WTC11 (cell line): Measurements from ENCODE around the gene RFTN1. TPM values are rescaled to one million over a fixed set of nuclear protein-coding genes. Genes with fewer than 3 reads are reported as not detected.
A peak's percentile ranks its signal among the peaks of the same experiment; 100 is the strongest.

Experiments used
- ATAC-seq: fragments of 200-7000 bp; cut with Tn5 transposase; 2 replicates; pipeline ENCODE4 v1.10.0; 2021; ENCODE audit warnings: mild to moderate bottlenecking, moderate library complexity
- CTCF ChIA-PET: fragments of 300-600 bp; sonication (Branson Sonifier 250); formaldehyde crosslinking; loops from one replicate; lab custom pipeline; 2021; ENCODE audit warnings: antibody characterized with exemption; lab: Charles Lee
- POLR2A ChIA-PET: fragments of 350-600 bp; sonication (Branson Sonifier 250); formaldehyde crosslinking; loops from one replicate; lab custom pipeline; 2021; ENCODE audit warnings: antibody characterized with exemption; lab: Charles Lee
- DNase-seq: peaks from one replicate; pipeline ENCODE4 v3.0.0; 2021; ENCODE audit warnings: low spot score
- H3K27ac Mint-ChIP-seq: 2 replicates; pipeline ENCODE4 v1.8.0; 2021; ENCODE audit warnings: mixed read lengths
- H3K27me3 Mint-ChIP-seq: 2 replicates; pipeline ENCODE4 v1.8.0; 2021; ENCODE audit warnings: low read depth, mild to moderate bottlenecking, moderate library complexity, mixed read lengths
- H3K36me3 Mint-ChIP-seq: 2 replicates; pipeline ENCODE4 v1.8.0; 2021; ENCODE audit warnings: mixed read lengths
- H3K4me1 Mint-ChIP-seq: 2 replicates; pipeline ENCODE4 v1.8.0; 2022; ENCODE audit warnings: mixed read lengths
- H3K4me3 Mint-ChIP-seq: 2 replicates; pipeline ENCODE4 v1.8.0; 2021; ENCODE audit warnings: mild to moderate bottlenecking, moderate library complexity, mixed read lengths
- H3K9me3 Mint-ChIP-seq: 2 replicates; pipeline ENCODE4 v1.8.0; 2021; ENCODE audit warnings: mixed read lengths
- FOXJ3 ChIP-seq: sonication (generic); formaldehyde crosslinking; IDR thresholded peaks from 2 replicates; pipeline ENCODE4 v1.9.0; 2021; ENCODE audit warnings: missing genetic modification reagents, mild to moderate bottlenecking, borderline replicate concordance
- GTF2I ChIP-seq: fragments of 250-450 bp; sonication (Bioruptor Pico); conservative IDR thresholded peaks from 2 replicates; pipeline ENCODE4 v1.4.0; 2021; ENCODE audit warnings: mild to moderate bottlenecking
- HMGA2 ChIP-seq: fragments of 250-450 bp; sonication (Bioruptor Pico); IDR thresholded peaks from 2 replicates; pipeline ENCODE4 v1.4.0; 2021; ENCODE audit warnings: mild to moderate bottlenecking, moderate library complexity
- JUN ChIP-seq: sonication (generic); formaldehyde crosslinking; IDR thresholded peaks from 2 replicates; pipeline ENCODE4 v1.8.0; 2023; ENCODE audit warnings: mild to moderate bottlenecking, missing genetic modification reagents
- NFE2L1 ChIP-seq: sonication (generic); formaldehyde crosslinking; IDR thresholded peaks from 2 replicates; pipeline ENCODE4 v1.8.1; 2023; ENCODE audit warnings: missing genetic modification reagents
- NR2C2 ChIP-seq: sonication (generic); formaldehyde crosslinking; IDR thresholded peaks from 2 replicates; pipeline ENCODE4 v1.8.0; 2022; ENCODE audit warnings: mild to moderate bottlenecking, missing genetic modification reagents
- SMAD4 ChIP-seq: sonication (generic); formaldehyde crosslinking; IDR thresholded peaks from 2 replicates; pipeline ENCODE4 v1.8.0; 2022; ENCODE audit warnings: mild to moderate bottlenecking, missing genetic modification reagents
- TEAD4 ChIP-seq: sonication (generic); formaldehyde crosslinking; IDR thresholded peaks from 2 replicates; pipeline ENCODE4 v1.8.0; 2022; ENCODE audit warnings: mild to moderate bottlenecking, missing genetic modification reagents
- ZNF121 ChIP-seq: sonication (generic); formaldehyde crosslinking; IDR thresholded peaks from 2 replicates; pipeline ENCODE4 v1.8.0; 2023; ENCODE audit warnings: missing genetic modification reagents
- ZNF138 ChIP-seq: sonication (generic); formaldehyde crosslinking; conservative IDR thresholded peaks from 2 replicates; pipeline ENCODE4 v1.8.1; 2022; ENCODE audit warnings: mild to moderate bottlenecking, moderate library complexity, missing genetic modification reagents
- ZNF232 ChIP-seq: sonication (generic); formaldehyde crosslinking; IDR thresholded peaks from 2 replicates; pipeline ENCODE4 v1.8.0; 2022; ENCODE audit warnings: mild to moderate bottlenecking, missing genetic modification reagents
- total RNA-seq: library from RNA; stranded (reverse); gene quantifications from 3 replicates; pipeline ENCODE4 v1.2.3, GENCODE V29; 2021
- TF ChIP-seq, protein P1 (sequence below): sonication (generic); formaldehyde crosslinking; IDR thresholded peaks from 2 replicates; pipeline ENCODE4 v1.8.0; 2023; ENCODE audit warnings: mild to moderate bottlenecking, missing genetic modification reagents
- TF ChIP-seq, protein P2 (sequence below): sonication (generic); formaldehyde crosslinking; IDR thresholded peaks from 2 replicates; pipeline ENCODE4 v1.8.0; 2023; ENCODE audit warnings: missing genetic modification reagents, mild to moderate bottlenecking, borderline replicate concordance
- TF ChIP-seq, protein P3 (sequence below): fragments of 250-450 bp; sonication (Bioruptor Pico); IDR thresholded peaks from 2 replicates; pipeline ENCODE4 v1.9.0; 2021; ENCODE audit warnings: mild to moderate bottlenecking

RFTN1 gene
- total RNA-seq, 1 experiment from 2014 or later, result 3.8 TPM

DNA sequence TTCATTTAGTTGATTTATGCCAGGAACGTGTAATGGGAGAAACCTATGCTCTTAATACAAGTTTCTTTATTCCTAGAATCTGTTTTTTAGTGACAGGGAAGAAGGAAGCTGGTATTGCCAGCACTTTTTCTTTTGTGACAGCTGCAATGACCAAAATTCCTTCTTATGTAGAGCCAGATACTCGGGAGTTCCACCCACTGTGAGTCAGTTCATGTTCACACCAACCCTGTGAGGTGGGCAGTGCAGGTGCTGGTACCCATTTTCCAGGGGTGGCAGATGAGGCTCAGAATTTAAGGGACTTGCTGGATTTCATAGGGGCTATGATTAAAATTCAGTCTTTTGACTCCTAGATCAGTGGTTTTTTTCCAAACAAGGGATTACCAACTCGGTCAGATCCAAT, 213.8 kb downstream of the RFTN1 start (continued):
- TF ChIP-seq, protein P1, sequence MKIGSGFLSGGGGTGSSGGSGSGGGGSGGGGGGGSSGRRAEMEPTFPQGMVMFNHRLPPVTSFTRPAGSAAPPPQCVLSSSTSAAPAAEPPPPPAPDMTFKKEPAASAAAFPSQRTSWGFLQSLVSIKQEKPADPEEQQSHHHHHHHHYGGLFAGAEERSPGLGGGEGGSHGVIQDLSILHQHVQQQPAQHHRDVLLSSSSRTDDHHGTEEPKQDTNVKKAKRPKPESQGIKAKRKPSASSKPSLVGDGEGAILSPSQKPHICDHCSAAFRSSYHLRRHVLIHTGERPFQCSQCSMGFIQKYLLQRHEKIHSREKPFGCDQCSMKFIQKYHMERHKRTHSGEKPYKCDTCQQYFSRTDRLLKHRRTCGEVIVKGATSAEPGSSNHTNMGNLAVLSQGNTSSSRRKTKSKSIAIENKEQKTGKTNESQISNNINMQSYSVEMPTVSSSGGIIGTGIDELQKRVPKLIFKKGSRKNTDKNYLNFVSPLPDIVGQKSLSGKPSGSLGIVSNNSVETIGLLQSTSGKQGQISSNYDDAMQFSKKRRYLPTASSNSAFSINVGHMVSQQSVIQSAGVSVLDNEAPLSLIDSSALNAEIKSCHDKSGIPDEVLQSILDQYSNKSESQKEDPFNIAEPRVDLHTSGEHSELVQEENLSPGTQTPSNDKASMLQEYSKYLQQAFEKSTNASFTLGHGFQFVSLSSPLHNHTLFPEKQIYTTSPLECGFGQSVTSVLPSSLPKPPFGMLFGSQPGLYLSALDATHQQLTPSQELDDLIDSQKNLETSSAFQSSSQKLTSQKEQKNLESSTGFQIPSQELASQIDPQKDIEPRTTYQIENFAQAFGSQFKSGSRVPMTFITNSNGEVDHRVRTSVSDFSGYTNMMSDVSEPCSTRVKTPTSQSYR (CRISPR knock-in tag), result no peak
- no peak for TF ChIP-seq SMAD4 (CRISPR knock-in tag)
- TF ChIP-seq FOXJ3 (CRISPR knock-in tag), result no peak

DNA sequence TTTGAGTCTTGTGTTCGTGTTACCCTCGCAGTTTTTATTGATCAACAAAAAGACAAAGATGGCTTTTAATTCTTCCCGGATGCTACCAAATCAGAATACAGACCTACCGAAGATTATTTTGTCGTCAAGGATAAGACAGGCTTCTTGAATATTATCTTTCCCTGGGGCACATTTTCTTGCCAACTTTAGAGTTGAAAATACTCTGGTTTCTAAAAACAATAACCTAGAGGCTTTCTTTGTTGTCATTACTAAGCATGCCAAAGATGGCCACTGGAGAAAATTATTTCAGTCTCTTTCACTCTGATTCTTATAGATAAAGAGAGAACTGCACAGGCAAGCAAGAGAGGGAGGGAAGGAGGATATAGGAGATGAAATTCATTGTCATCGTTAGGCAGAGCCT, 214.6 kb downstream of the RFTN1 start:
- H3K27ac Mint-ChIP-seq, result peak overlapping the region; percentile 12; the same call in 1 of the 2 replicates
- ChIA-PET POLR2A (no interaction called here), CTCF (no interaction called here)
- peaks cover 51% of the 10 kb centered on the region for H3K36me3 Mint-ChIP-seq
- TF ChIP-seq NR2C2 (CRISPR knock-in tag) (no peak), HMGA2 (CRISPR knock-in tag) (no peak), ZNF121 (CRISPR knock-in tag) (no peak), ZNF138 (CRISPR knock-in tag) (no peak), NFE2L1 (CRISPR knock-in tag) (no peak), ZNF232 (CRISPR knock-in tag) (no peak), JUN (CRISPR knock-in tag) (no peak), TEAD4 (no peak), GTF2I (no peak)
- TF ChIP-seq, protein P2, sequence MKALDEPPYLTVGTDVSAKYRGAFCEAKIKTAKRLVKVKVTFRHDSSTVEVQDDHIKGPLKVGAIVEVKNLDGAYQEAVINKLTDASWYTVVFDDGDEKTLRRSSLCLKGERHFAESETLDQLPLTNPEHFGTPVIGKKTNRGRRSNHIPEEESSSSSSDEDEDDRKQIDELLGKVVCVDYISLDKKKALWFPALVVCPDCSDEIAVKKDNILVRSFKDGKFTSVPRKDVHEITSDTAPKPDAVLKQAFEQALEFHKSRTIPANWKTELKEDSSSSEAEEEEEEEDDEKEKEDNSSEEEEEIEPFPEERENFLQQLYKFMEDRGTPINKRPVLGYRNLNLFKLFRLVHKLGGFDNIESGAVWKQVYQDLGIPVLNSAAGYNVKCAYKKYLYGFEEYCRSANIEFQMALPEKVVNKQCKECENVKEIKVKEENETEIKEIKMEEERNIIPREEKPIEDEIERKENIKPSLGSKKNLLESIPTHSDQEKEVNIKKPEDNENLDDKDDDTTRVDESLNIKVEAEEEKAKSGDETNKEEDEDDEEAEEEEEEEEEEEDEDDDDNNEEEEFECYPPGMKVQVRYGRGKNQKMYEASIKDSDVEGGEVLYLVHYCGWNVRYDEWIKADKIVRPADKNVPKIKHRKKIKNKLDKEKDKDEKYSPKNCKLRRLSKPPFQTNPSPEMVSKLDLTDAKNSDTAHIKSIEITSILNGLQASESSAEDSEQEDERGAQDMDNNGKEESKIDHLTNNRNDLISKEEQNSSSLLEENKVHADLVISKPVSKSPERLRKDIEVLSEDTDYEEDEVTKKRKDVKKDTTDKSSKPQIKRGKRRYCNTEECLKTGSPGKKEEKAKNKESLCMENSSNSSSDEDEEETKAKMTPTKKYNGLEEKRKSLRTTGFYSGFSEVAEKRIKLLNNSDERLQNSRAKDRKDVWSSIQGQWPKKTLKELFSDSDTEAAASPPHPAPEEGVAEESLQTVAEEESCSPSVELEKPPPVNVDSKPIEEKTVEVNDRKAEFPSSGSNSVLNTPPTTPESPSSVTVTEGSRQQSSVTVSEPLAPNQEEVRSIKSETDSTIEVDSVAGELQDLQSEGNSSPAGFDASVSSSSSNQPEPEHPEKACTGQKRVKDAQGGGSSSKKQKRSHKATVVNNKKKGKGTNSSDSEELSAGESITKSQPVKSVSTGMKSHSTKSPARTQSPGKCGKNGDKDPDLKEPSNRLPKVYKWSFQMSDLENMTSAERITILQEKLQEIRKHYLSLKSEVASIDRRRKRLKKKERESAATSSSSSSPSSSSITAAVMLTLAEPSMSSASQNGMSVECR (CRISPR knock-in tag), result no peak
- TF ChIP-seq, protein P3, sequence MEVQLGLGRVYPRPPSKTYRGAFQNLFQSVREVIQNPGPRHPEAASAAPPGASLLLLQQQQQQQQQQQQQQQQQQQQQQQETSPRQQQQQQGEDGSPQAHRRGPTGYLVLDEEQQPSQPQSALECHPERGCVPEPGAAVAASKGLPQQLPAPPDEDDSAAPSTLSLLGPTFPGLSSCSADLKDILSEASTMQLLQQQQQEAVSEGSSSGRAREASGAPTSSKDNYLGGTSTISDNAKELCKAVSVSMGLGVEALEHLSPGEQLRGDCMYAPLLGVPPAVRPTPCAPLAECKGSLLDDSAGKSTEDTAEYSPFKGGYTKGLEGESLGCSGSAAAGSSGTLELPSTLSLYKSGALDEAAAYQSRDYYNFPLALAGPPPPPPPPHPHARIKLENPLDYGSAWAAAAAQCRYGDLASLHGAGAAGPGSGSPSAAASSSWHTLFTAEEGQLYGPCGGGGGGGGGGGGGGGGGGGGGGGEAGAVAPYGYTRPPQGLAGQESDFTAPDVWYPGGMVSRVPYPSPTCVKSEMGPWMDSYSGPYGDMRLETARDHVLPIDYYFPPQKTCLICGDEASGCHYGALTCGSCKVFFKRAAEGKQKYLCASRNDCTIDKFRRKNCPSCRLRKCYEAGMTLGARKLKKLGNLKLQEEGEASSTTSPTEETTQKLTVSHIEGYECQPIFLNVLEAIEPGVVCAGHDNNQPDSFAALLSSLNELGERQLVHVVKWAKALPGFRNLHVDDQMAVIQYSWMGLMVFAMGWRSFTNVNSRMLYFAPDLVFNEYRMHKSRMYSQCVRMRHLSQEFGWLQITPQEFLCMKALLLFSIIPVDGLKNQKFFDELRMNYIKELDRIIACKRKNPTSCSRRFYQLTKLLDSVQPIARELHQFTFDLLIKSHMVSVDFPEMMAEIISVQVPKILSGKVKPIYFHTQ, result no peak
- TF ChIP-seq, all 79 proteins: peak for 0
- H3K9me3 Mint-ChIP-seq, result peaks cover 19% of the 10 kb centered on the region
- H3K4me3 Mint-ChIP-seq, result no peak overlapping the region
- H3K4me1 Mint-ChIP-seq, result peaks cover 50% of the 10 kb centered on the region
- no peaks in the 10 kb centered on the region for H3K27me3 Mint-ChIP-seq
- DNase-seq, result no peak
- ATAC-seq, result no peak
